Fibroblast of the aortic adventitia (primary cell): ENCODE data around the gene NT5C2. TPM values are rescaled to one million over a fixed set of nuclear protein-coding genes. Genes with fewer than 3 reads are reported as not detected.
"Not testable (repeated sequence)": the region's sequence is repeated elsewhere in the genome, so short reads cannot be mapped to it uniquely, and the experiment has no call there.

ENCODE experiments used
- DNase-seq: peaks from one replicate; pipeline ENCODE4 v3.0.0-alpha.2; 2010; ENCODE audit warnings: low read depth
- H3K4me3 ChIP-seq: 2 replicates; pipeline ENCODE4 v1.5.1; 2011; ENCODE audit warnings: low read depth, mild to moderate bottlenecking, control low read depth, low read length, moderate library complexity
- CTCF ChIP-seq: IDR thresholded peaks from 2 replicates; pipeline ENCODE4 v1.5.1; 2011; ENCODE audit warnings: mild to moderate bottlenecking, low read length, control low read depth, inconsistent platforms; ENCODE audit not compliant: insufficient read depth
- total RNA-seq: library from RNA; depleted of rRNA; stranded (reverse); fragments of >200 nt; gene quantifications from 2 replicates; pipeline ENCODE4 v1.2.3, GENCODE V29; 2012; ENCODE audit warnings: low replicate concordance

Gene NT5C2
- total RNA-seq, 1 donor, result 95.2 TPM

GRCh38 chr10:103188853-103189252 is 4.2 kb downstream of the NT5C2 start:
- no peak for TF ChIP-seq CTCF
- H3K4me3 ChIP-seq, result peak overlapping the region; percentile 36
- DNase-seq, result peak; percentile 52

- no peak for TF ChIP-seq CTCF
- no peak overlapping the region for H3K4me3 ChIP-seq
- no peak for DNase-seq
Measured at GRCh38 chr10:103186128-103186527, 6.9 kb downstream of the NT5C2 start.

GRCh38 chr10:103184615-103185014 is 8.5 kb downstream of the NT5C2 start:
- H3K4me3 ChIP-seq, result no peak overlapping the region
- no peak for TF ChIP-seq CTCF
- DNase-seq, result peak; percentile 40

GRCh38 chr10:103183991-103184451 is 9.1 kb downstream of the NT5C2 start:
- not testable (repeated sequence) for DNase-seq
- peak overlapping the region; percentile 13 for H3K4me3 ChIP-seq

- TF ChIP-seq CTCF, result no peak
- H3K4me3 ChIP-seq, result no peak overlapping the region
- DNase-seq, result no peak
Measured at GRCh38 chr10:103181244-103181643, 11.8 kb downstream of the NT5C2 start.

- no peak overlapping the region for H3K4me3 ChIP-seq
- DNase-seq, result no peak
- no peak for TF ChIP-seq CTCF
Measured at GRCh38 chr10:103180491-103180890, 12.6 kb downstream of the NT5C2 start.

- no peak overlapping the region for H3K4me3 ChIP-seq
- TF ChIP-seq CTCF, result no peak
- no peak for DNase-seq
Measured at GRCh38 chr10:103177123-103177522, 15.9 kb downstream of the NT5C2 start.
